Measurements from ENCODE around the gene MIS18BP1.

DNA sequence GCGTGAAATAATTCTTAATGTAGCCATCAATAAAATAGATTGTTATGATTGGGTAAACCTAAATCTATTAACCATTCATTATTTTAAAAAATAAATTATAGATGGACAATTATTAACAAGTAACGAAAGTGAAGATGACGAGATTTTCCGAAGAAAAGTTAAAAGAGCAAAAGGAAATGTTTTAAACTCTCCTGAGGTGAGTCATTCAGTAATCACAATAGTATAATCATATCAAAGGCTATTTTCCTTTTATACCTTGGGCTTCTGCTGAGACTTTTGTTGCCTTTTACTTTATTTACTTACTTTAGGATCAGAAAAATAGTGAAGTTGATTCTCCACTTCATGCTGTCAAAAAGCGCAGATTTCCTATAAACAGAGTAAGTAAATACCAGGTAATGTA is 71.7 kb downstream of the MIS18BP1 start:
- TF ChIP-seq POLR2AphosphoS5 (IDR thresholded peaks at IDR 0.05; ENCODE audit: low read depth, low read length) (no peak), POLR2A (IDR thresholded peaks at IDR 0.05; ENCODE audit: low read depth, low read length) (no peak), TAF1 (IDR thresholded peaks at IDR 0.05; ENCODE audit: borderline replicate concordance, low read depth, low read length) (no peak)

Measured in GM12892 (cell line).